OCI-LY3 (cell line): ENCODE results near the gene SMAD3.

Experiments
- H2AFZ ChIP-seq: fragments of 200-600, 300-600 bp; shearing (Covaris generic); 2 replicates; pipeline ENCODE4 v1.6.0; 2014; ENCODE audit warnings: antibody characterized with exemption, low read depth, low read length
- H3K27ac ChIP-seq: fragments of 200-600, 300-600 bp; sonication (generic); 2 replicates; pipeline ENCODE4 v1.5.1; 2014; ENCODE audit warnings: mild to moderate bottlenecking, low read length, moderate library complexity, mixed read lengths
- H3K27me3 ChIP-seq: fragments of 200-600, 300-600 bp; sonication (generic); 2 replicates; pipeline ENCODE4 v1.6.1; 2014; ENCODE audit warnings: low read depth, low read length, mixed read lengths
- H3K36me3 ChIP-seq: fragments of 200-600, 300-600 bp; sonication (generic); replicated peaks from 2 replicates; pipeline ENCODE3; 2014; ENCODE audit warnings: low read depth, low read length, mixed read lengths
- H3K4me1 ChIP-seq: fragments of 300-600, 200-600 bp; sonication (generic); 2 replicates; pipeline ENCODE4 v1.6.1; 2014; ENCODE audit warnings: low read length, mixed read lengths
- H3K4me2 ChIP-seq: fragments of 200-600, 300-600 bp; sonication (generic); 2 replicates; pipeline ENCODE4 v1.6.1; 2014; ENCODE audit warnings: low read length, mixed read lengths
- H3K4me3 ChIP-seq: fragments of 300-600, 200-600 bp; sonication (generic); 2 replicates; pipeline ENCODE4 v1.5.1; 2014; ENCODE audit warnings: antibody characterized with exemption, mild to moderate bottlenecking, low read length, moderate library complexity
- H3K79me2 ChIP-seq: fragments of 300-600, 200-600 bp; shearing (Covaris generic); 2 replicates; pipeline ENCODE4 v1.6.1; 2014; ENCODE audit warnings: mild to moderate bottlenecking, low read length, mixed read lengths
- H3K9ac ChIP-seq: fragments of 300-600, 200-600 bp; shearing (Covaris generic); 2 replicates; pipeline ENCODE4 v1.6.0; 2014; ENCODE audit warnings: mild to moderate bottlenecking, low read length, moderate library complexity
- H3K9me3 ChIP-seq: fragments of 200-600, 300-600 bp; shearing (Covaris generic); 2 replicates; pipeline ENCODE4 v1.6.1; 2014; ENCODE audit warnings: low read length, mixed read lengths; ENCODE audit not compliant: insufficient read depth
- H4K20me1 ChIP-seq: fragments of 200-600, 300-600 bp; sonication (generic); 2 replicates; pipeline ENCODE4 v1.6.1; 2016; ENCODE audit warnings: low read length, mixed read lengths; ENCODE audit not compliant: insufficient read depth
- EZH2phosphoT487 ChIP-seq: fragments of 200-600 bp; shearing (Covaris generic); IDR thresholded peaks from 2 replicates; pipeline ENCODE4 v1.6.1; 2018; ENCODE audit warnings: antibody characterized with exemption, mixed run types, low read depth
- TF ChIP-seq, protein P1 (sequence below): fragments of 200-600, 300-600 bp; sonication (generic); IDR thresholded peaks from 2 replicates; pipeline ENCODE4 v1.5.1; 2014; ENCODE audit warnings: antibody characterized with exemption, low read length, low read depth

SMAD3 gene

DNA sequence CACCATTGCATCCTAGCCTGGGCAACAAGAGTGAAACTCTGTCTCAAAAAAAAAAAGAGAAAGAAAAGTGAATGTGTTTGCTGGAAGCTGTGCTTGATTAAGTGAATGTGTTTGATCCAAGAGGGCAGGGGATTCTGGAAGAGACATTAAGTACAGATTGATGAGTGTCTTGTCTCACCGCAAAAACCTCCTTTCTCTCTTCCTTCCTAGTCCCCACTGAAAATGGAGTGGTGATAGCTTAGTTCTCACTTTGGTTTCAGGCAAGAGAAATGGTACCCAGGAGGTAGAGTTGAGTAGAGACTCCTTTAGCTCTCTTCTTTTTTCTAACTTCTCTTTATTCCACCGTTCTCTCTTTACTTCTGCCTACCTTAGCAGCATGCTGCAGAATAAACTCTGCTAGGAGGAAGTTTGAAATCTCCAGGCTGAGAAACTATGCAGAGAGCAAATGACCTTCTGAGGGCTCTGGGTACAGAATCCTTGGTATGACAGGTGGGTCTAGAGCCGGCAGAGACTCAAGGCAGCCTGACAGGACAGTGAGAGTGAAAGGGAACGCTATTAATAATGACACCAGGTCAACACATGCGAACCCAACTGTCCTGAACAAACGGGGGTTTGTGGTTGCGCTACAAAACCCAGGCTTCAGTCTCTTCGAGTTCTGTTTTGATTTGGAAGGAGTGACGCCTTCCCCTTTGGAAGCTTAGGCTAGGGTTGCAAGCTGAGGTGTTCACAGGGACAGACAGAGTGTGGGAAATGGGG, 74.9 kb downstream of the SMAD3 start:
- peaks cover 23% of the 10 kb centered on the region; the same call in 1 of the 2 replicates for H4K20me1 ChIP-seq
- no peaks in the 10 kb centered on the region for H3K9me3 ChIP-seq
- H3K27me3 ChIP-seq: 0 out of 2 replicates have a peak, but pooled peaks cover 4% of the 10 kb centered on the region
- 0 out of 2 replicates have a peak overlapping the region, but pooled peaks have one; percentile 6 for H3K4me2 ChIP-seq
- no peak overlapping the region for H3K4me3 ChIP-seq
- H3K27ac ChIP-seq: no peak overlapping the region
- TF ChIP-seq, protein P1, sequence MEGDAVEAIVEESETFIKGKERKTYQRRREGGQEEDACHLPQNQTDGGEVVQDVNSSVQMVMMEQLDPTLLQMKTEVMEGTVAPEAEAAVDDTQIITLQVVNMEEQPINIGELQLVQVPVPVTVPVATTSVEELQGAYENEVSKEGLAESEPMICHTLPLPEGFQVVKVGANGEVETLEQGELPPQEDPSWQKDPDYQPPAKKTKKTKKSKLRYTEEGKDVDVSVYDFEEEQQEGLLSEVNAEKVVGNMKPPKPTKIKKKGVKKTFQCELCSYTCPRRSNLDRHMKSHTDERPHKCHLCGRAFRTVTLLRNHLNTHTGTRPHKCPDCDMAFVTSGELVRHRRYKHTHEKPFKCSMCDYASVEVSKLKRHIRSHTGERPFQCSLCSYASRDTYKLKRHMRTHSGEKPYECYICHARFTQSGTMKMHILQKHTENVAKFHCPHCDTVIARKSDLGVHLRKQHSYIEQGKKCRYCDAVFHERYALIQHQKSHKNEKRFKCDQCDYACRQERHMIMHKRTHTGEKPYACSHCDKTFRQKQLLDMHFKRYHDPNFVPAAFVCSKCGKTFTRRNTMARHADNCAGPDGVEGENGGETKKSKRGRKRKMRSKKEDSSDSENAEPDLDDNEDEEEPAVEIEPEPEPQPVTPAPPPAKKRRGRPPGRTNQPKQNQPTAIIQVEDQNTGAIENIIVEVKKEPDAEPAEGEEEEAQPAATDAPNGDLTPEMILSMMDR: no peak
- no peak for TF ChIP-seq EZH2phosphoT487
- H3K79me2 ChIP-seq: no peaks in the 10 kb centered on the region
- no peaks in the 10 kb centered on the region for H3K36me3 ChIP-seq
- H3K4me1 ChIP-seq: peaks cover 18% of the 10 kb centered on the region
- H2AFZ ChIP-seq: no peak overlapping the region
- no peak overlapping the region for H3K9ac ChIP-seq

DNA sequence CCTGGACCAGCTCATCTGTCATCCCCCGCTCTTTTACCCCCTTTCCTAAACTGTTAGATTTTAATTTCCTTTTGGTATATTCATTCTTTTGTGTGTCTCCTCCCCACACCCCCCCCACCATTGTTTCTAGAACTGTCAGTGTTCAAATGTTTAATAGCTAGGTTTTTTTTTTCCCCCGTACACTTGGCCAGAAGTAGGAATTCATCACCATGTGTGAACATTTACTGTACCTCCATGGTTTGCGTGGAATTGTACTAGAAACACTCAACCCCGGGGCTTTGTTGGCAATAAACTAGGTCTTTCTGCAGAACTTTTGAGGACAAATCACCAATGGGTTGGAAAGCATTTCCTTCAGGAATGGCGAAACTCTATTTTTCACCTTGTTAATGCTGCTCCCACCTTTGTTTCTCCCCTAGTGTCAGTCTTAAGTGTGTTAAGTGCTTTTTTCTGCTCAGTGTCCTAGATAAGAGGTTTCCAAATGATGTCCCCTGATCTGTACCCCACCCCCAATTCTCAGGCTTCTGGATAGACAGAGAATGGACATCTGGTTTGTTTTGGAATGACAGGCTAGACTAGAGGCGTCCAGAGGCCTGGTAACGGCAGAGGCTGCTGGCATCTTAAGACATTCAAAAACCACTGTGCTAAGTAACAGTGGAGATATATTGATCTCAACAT, 76.8 kb downstream of the SMAD3 start:
- no peaks in the 10 kb centered on the region for H3K79me2 ChIP-seq

DNA sequence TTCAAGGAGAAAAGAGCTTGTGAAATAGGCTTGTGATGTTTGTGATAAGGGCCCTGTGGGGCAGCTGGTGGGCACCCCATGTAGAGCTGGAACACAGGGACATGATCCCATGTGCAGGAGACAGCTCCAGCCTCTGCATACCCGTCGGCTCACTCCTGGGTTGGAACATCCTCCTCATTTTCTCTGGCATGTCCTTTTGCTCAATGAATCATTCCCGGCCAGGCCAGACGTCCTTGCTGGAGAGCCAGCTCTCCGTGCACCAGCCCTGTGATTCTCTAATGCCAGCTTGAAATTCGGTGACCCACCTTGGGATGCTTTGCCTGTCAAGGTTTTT, 77.3 kb downstream of the SMAD3 start:
- no peak overlapping the region for H3K27ac ChIP-seq
- 0 out of 2 replicates have a peak, but pooled peaks cover 4% of the 10 kb centered on the region for H3K27me3 ChIP-seq
- no peak overlapping the region for H2AFZ ChIP-seq
- H3K4me2 ChIP-seq: no peak overlapping the region
- H4K20me1 ChIP-seq: peaks cover 23% of the 10 kb centered on the region; the same call in 1 of the 2 replicates
- H3K9ac ChIP-seq: no peak overlapping the region
- H3K9me3 ChIP-seq: no peaks in the 10 kb centered on the region
- H3K36me3 ChIP-seq: no peaks in the 10 kb centered on the region
- no peak for TF ChIP-seq EZH2phosphoT487
- TF ChIP-seq, protein P1: no peak
- H3K79me2 ChIP-seq: no peaks in the 10 kb centered on the region
- no peak overlapping the region for H3K4me3 ChIP-seq
- H3K4me1 ChIP-seq: peaks cover 10% of the 10 kb centered on the region

More for the DNA sequence above, 76.8 kb downstream of the SMAD3 start:
- Histone ChIP-seq H3K27ac (no peak overlapping the region), H2AFZ (no peak overlapping the region), H3K36me3 (no peaks in the 10 kb centered on the region), H3K4me3 (no peak overlapping the region), H3K4me1 (peaks cover 15% of the 10 kb centered on the region), H4K20me1 (peaks cover 23% of the 10 kb centered on the region; the same call in 1 of the 2 replicates), H3K9ac (no peak overlapping the region), H3K4me2 (no peak overlapping the region), H3K9me3 (no peaks in the 10 kb centered on the region), H3K27me3 (0 out of 2 replicates have a peak, but pooled peaks cover 4% of the 10 kb centered on the region)
- no peak for TF ChIP-seq EZH2phosphoT487
- TF ChIP-seq, protein P1: no peak

DNA sequence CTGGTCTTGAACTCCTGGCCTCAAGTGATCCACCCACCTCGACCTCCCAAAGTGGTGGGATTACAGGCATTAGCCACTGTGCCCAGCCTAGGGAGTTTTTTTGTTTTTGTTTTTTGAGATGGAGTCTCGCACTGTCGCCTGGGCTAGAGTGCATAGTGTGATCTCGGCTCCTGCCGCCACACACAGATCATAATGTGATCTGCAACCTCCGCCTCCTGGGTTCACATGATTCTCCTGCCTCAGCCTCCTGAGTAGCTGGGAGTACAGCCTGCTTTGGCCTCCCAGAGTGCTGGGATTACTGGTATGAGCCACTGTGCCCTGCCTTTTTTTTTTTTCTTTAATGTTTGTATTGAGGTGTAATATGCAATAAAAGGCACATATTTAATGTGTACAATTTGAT, 78.2 kb downstream of the SMAD3 start:
- no peaks in the 10 kb centered on the region for H3K79me2 ChIP-seq
- no peaks in the 10 kb centered on the region for H3K9me3 ChIP-seq
- no peak overlapping the region for H3K9ac ChIP-seq
- H2AFZ ChIP-seq: no peak overlapping the region
- H3K4me2 ChIP-seq: no peak overlapping the region
- H3K27ac ChIP-seq: no peak overlapping the region
- TF ChIP-seq, protein P1: no peak
- no peak for TF ChIP-seq EZH2phosphoT487
- H3K4me1 ChIP-seq: peaks cover 17% of the 10 kb centered on the region
- H3K27me3 ChIP-seq: 0 out of 2 replicates have a peak, but pooled peaks cover 2% of the 10 kb centered on the region
- H3K36me3 ChIP-seq: no peaks in the 10 kb centered on the region
- H4K20me1 ChIP-seq: peaks cover 24% of the 10 kb centered on the region; the same call in 1 of the 2 replicates
- no peak overlapping the region for H3K4me3 ChIP-seq
